B cell (primary cell): ENCODE data around the gene TTLL10. TPM values are rescaled to one million over a fixed set of nuclear protein-coding genes. Genes with fewer than 3 reads are reported as not detected.

ENCODE experiments used
- ATAC-seq: fragments of 200-7000 bp; cut with Tn5 transposase; one replicate; pipeline ENCODE4 v1.10.0; 2021; ENCODE audit warnings: low read depth, mild to moderate bottlenecking, moderate number of reproducible peaks, moderate library complexity
- CTCF ChIA-PET: fragments of 350-600 bp; sonication (Branson Sonifier 250); formaldehyde crosslinking; loops from one replicate; lab custom pipeline; 2021; ENCODE audit warnings: antibody characterized with exemption, inconsistent platforms; lab: Charles Lee
- POLR2A ChIA-PET: fragments of 350-600 bp; sonication (Branson Sonifier 250); formaldehyde crosslinking; loops from one replicate; lab custom pipeline; 2021; ENCODE audit warnings: antibody characterized with exemption; lab: Charles Lee
- DNase-seq: peaks from one replicate; pipeline ENCODE4 v3.0.0; 2013
- H2AFZ ChIP-seq: 2 replicates; pipeline ENCODE4 v1.6.1; 2012; ENCODE audit warnings: mild to moderate bottlenecking, low read depth, low read length; ENCODE audit not compliant: insufficient read depth, poor library complexity, severe bottlenecking
- H3K27ac ChIP-seq, 2 donors: 1 replicate in 1 of 2; 2 replicates in 1 of 2; pipeline ENCODE4 v1.5.1; 2012 to 2013; ENCODE audit warnings: low read length in 2 of 2, mild to moderate bottlenecking in 2 of 2, moderate library complexity in 1 of 2
- H3K27me3 ChIP-seq, 4 experiments: fragments of 200-600 bp in 1 of 4; sonication (generic) in 1 of 4; replicated peaks in 1 of 4; 1 replicate in 2 of 4; 2 replicates in 2 of 4; pipeline versions ENCODE4 v1.6.1 to v1.7.0; 2013 to 2016; ENCODE audit warnings: low read length in 3 of 4, mild to moderate bottlenecking in 2 of 4, mixed read lengths in 1 of 4, moderate library complexity in 1 of 4; ENCODE audit not compliant: insufficient read depth in 4 of 4, control insufficient read depth in 3 of 4; ENCODE audit errors: control extremely low read depth in 1 of 4
- H3K36me3 ChIP-seq, 2 experiments: replicated peaks in 1 of 2; 1 replicate in 1 of 2; 2 replicates in 1 of 2; pipeline versions ENCODE4 v1.6.1 to v1.7.1; 2013; ENCODE audit warnings: low read length in 1 of 2; ENCODE audit not compliant: insufficient read depth in 2 of 2, control insufficient read depth in 1 of 2; ENCODE audit errors: control extremely low read depth in 1 of 2, extremely low read depth in 1 of 2
- H3K4me1 ChIP-seq, 2 donors: fragments of 200-600 bp in 1 of 2; sonication (generic) in 1 of 2; 1 replicate in 1 of 2; 2 replicates in 1 of 2; pipeline versions ENCODE4 v1.5.1 to v1.6.1; 2013 to 2017; ENCODE audit warnings: low read length in 2 of 2; ENCODE audit not compliant: control insufficient read depth in 2 of 2, insufficient read depth in 2 of 2
- H3K4me2 ChIP-seq: replicated peaks from 2 replicates; pipeline ENCODE3; 2012; ENCODE audit warnings: mild to moderate bottlenecking, low read depth, low read length; ENCODE audit not compliant: poor library complexity, severe bottlenecking
- H3K4me3 ChIP-seq, 5 experiments: fragments of 200-600 bp in 1 of 5; sonication (generic) in 1 of 5; 1 replicate in 3 of 5; 2 replicates in 2 of 5; pipeline versions ENCODE4 v1.5.1 to v1.7.0; 2011 to 2016; ENCODE audit warnings: low read length in 4 of 5, mild to moderate bottlenecking in 4 of 5, low read depth in 2 of 5, control low read depth in 1 of 5, moderate library complexity in 1 of 5; ENCODE audit not compliant: insufficient read depth in 1 of 5; ENCODE audit errors: control extremely low read depth in 1 of 5, extremely low read depth in 1 of 5
- H3K79me2 ChIP-seq: fragments of 200-600 bp; sonication (generic); one replicate; pipeline ENCODE4 v1.6.0; 2016; ENCODE audit warnings: low read length; ENCODE audit not compliant: control insufficient read depth, insufficient read depth
- H3K9ac ChIP-seq: fragments of 200-600 bp; sonication (generic); 2 replicates; pipeline ENCODE4 v1.6.1; 2017; ENCODE audit warnings: mild to moderate bottlenecking, low read length, moderate library complexity
- H3K9me3 ChIP-seq, 3 donors: one replicate each; pipeline versions ENCODE4 v1.6.1 to v1.7.1; 2013; ENCODE audit warnings: low read length in 2 of 3; ENCODE audit not compliant: control insufficient read depth in 2 of 3, insufficient read depth in 1 of 3; ENCODE audit errors: control extremely low read depth in 1 of 3
- H4K20me1 ChIP-seq: 2 replicates; pipeline ENCODE4 v1.6.0; 2012; ENCODE audit warnings: mild to moderate bottlenecking, low read length; ENCODE audit not compliant: insufficient read depth, control insufficient read depth, poor library complexity, severe bottlenecking
- H3K27ac Mint-ChIP-seq: one replicate; pipeline ENCODE4 v1.8.0; 2021; ENCODE audit warnings: mixed read lengths
- H3K27me3 Mint-ChIP-seq: one replicate; pipeline ENCODE4 v1.8.0; 2021; ENCODE audit warnings: mixed read lengths
- H3K4me1 Mint-ChIP-seq: one replicate; pipeline ENCODE4 v1.8.0; 2021; ENCODE audit warnings: mixed read lengths
- H3K4me3 Mint-ChIP-seq: one replicate; pipeline ENCODE4 v1.8.0; 2021; ENCODE audit warnings: mixed read lengths
- H3K9me3 Mint-ChIP-seq: one replicate; pipeline ENCODE4 v1.8.0; 2022; ENCODE audit warnings: mixed read lengths; ENCODE audit not compliant: insufficient read depth
- CTCF ChIP-seq: fragments of 200-600 bp; IDR thresholded peaks from one replicate; pipeline ENCODE4 v1.8.0; 2022; ENCODE audit warnings: antibody characterized with exemption, mild to moderate bottlenecking
- EZH2 ChIP-seq: IDR thresholded peaks from 2 replicates; pipeline ENCODE4 v1.6.1; 2012; ENCODE audit warnings: borderline replicate concordance, low read depth, mild to moderate bottlenecking, moderate library complexity, low read length; ENCODE audit not compliant: insufficient read depth, poor library complexity, severe bottlenecking
- WGBS: methylation state at CpG from one replicate; pipeline ENCODE4 v1.1.5; 2013; ENCODE audit warnings: missing lambda C conversion rate; ENCODE audit not compliant: insufficient coverage; 5-methylcytosine and 5-hydroxymethylcytosine counted together
- intact Hi-C: fragments of 100-400 bp; cut with micrococcal nuclease; formaldehyde crosslinking; loops from one replicate; pipeline ENCODE4 v1.10.0; 2022
- polyA plus RNA-seq: library from polyadenylated mRNA; depleted of rRNA; stranded (reverse); fragments of >200 nt; gene quantifications from 2 replicates; pipeline ENCODE4 v1.2.3, GENCODE V29; 2012
- total RNA-seq, 2 donors: library from RNA; stranded (reverse); fragments of 120-200 nt in 1 of 2; gene quantifications; 1 replicate in 1 of 2; 2 replicates in 1 of 2; pipeline versions ENCODE4 v1.2.3 to v1.2.4, GENCODE V29; 2013 to 2022

Gene TTLL10
- total and polyA plus RNA-seq, 2 donors (not counting 1 experiment from before 2014, with no cell fraction given) = 0.37 to 0.45 TPM

DNA sequence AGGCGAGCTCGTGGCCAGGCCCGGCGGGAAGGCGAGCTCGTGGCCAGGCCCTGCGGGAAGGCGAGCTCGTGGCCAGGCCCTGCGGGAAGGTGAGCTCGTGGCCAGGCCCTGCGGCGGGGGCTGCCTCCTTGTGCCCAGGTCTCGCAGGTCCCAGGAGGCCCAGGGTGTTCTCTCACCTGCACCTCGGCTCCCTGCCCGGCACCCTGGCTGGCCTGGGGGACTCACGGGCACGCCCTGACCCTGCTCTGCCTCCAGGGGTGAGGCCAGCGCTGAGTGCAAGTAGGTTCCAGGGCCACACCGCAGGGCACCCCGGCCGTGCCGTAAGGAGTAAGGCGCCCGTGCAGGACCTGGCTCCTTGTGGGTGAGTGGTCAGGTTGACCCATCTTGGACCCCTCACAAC is 53.7 kb downstream of the TTLL10 start:
- H4K20me1 ChIP-seq = peaks cover 87% of the 10 kb centered on the region
- peaks cover 21% of the 10 kb centered on the region for H3K4me1 Mint-ChIP-seq
- 95% methylated on average over 23 of the region's 25 CpGs for WGBS
- peaks cover 14 to 21% of the 10 kb centered on the region in 2 donors for H3K4me1 ChIP-seq
- no peaks in the 10 kb centered on the region for H3K9me3 ChIP-seq
- intact Hi-C loops = no loop called here
- ChIA-PET POLR2A (interaction anchor here (0.7 kb wide), 1 partner anchor 23 kb away, joined by 5 read pairs; no protein-coding TSS in a partner anchor), CTCF (interaction anchor here (1.4 kb wide), 1 partner anchor 12 kb away, joined by 3 read pairs; no protein-coding TSS in a partner anchor)
- H3K27me3 Mint-ChIP-seq = no peaks in the 10 kb centered on the region
- no peak for DNase-seq
- TF ChIP-seq CTCF (no peak), EZH2 (no peak)
- peaks cover 73% of the 10 kb centered on the region for H3K79me2 ChIP-seq
- no peak overlapping the region for H3K27ac ChIP-seq
- no peaks in the 10 kb centered on the region for H3K27me3 ChIP-seq
- ATAC-seq = no peak
- no peak overlapping the region for H3K27ac Mint-ChIP-seq
- H3K9ac ChIP-seq = no peak overlapping the region
- no peak overlapping the region for H2AFZ ChIP-seq
- no peaks in the 10 kb centered on the region for H3K9me3 Mint-ChIP-seq
- no peak overlapping the region for H3K4me2 ChIP-seq
- H3K36me3 ChIP-seq = peaks cover 0 to 53% of the 10 kb centered on the region in 2 experiments
- no peak overlapping the region for H3K4me3 ChIP-seq
- no peak overlapping the region for H3K4me3 Mint-ChIP-seq

DNA sequence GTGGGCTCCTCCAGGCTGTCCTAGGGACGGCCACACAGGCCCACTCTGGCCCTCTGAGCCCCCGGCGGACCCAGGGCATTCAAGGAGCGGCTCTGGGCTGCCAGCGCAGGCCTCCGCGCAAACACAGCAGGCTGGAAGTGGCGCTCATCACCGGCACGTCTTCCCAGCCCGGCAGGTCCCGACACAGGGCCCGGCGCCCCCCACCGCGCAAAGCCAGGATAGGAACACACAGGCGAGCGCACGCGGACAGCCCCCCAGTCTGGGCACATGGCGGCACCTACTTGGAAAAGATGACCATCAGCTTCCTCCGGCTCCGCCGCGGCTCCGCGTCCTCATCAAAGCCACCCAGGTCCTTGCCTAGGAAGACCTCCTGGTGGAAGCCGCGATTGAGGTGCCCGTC is 54.5 kb downstream of the TTLL10 start:
- WGBS = 95% methylated on average over 29 of the region's 30 CpGs
- CTCF ChIA-PET = no interaction called here
- H3K79me2 ChIP-seq = peaks cover 77% of the 10 kb centered on the region

More for the DNA sequence above, 54.5 kb downstream of the TTLL10 start:
- Histone ChIP-seq H3K4me1 (peaks cover 20 to 25% of the 10 kb centered on the region in 2 donors), H3K9ac (no peak overlapping the region), H3K27me3 (no peaks in the 10 kb centered on the region), H3K36me3 (peaks cover 0 to 46% of the 10 kb centered on the region in 2 experiments), H3K27ac (no peak overlapping the region), H3K9me3 (no peaks in the 10 kb centered on the region), H3K4me2 (no peak overlapping the region), H2AFZ (no peak overlapping the region), H3K4me3 (no peak overlapping the region), H4K20me1 (peaks cover 84% of the 10 kb centered on the region)
- TF ChIP-seq EZH2 (no peak), CTCF (no peak)
- H3K4me3 Mint-ChIP-seq = no peak overlapping the region
- POLR2A ChIA-PET = no interaction called here
- H3K4me1 Mint-ChIP-seq = peaks cover 23% of the 10 kb centered on the region
- no peaks in the 10 kb centered on the region for H3K9me3 Mint-ChIP-seq
- H3K27me3 Mint-ChIP-seq = no peaks in the 10 kb centered on the region
- no peak for DNase-seq
- H3K27ac Mint-ChIP-seq = no peak overlapping the region
- ATAC-seq = no peak
- intact Hi-C loops = no loop called here
